Stomach (tissue), 4 donors: ENCODE measurements around the gene OR4K2.

Source experiments
- CTCF ChIP-seq, 7 experiments: fragments of 450-650 bp in 4 of 7; fragments of 200-600 bp in 3 of 7; sonication (generic) in 3 of 7; IDR thresholded peaks; one replicate each; pipeline ENCODE4 v1.5.1; 2016 to 2019; ENCODE audit warnings: antibody characterized with exemption in 7 of 7, control low read depth in 2 of 7, mild to moderate bottlenecking in 1 of 7
- EP300 ChIP-seq: sonication (generic); formaldehyde crosslinking; IDR thresholded peaks from one replicate; pipeline ENCODE4 v1.6.1; 2017; ENCODE audit warnings: antibody characterized with exemption
- POLR2A ChIP-seq, 4 donors: fragments of 450-650 bp; IDR thresholded peaks; one replicate each; pipeline ENCODE4 v1.6.1; 2016; ENCODE audit warnings: antibody characterized with exemption in 4 of 4, control low read depth in 2 of 4, mild to moderate bottlenecking in 1 of 4, moderate library complexity in 1 of 4

DNA sequence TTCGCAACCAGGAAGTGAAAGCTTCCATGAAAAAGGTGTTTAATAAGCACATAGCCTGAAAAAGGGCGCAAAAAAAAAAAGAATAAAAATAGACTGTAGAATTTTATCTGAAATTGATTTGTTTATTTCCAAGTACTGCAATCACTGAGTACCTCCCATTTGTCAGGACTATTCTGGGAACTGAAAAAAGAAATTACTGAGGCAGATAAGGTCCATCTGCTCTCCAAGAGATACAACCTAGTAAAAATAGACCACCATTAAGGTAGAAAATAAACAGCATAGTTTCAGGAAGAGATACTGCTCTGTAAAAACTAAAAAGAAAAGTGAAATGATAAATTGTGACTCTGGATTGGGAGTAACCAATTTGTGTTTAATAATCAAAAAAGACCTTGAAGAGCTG lies 46.6 kb upstream of the OR4K2 start:
- TF ChIP-seq CTCF (IDR thresholded peaks at IDR 0.05) (no peak), EP300 (no peak), POLR2A (IDR thresholded peaks at IDR 0.05) (no peak)
